ENCODE results near the gene SPO11.

Gene SPO11

GRCh38 chr20:57391439-57392301, 62.1 kb downstream of the SPO11 start:
- peak; percentile 49 for DNase-seq

GRCh38 chr20:57392512-57393271, 63.1 kb downstream of the SPO11 start:
- DNase-seq = no peak

Measured in right kidney (tissue), 1 donor.